Glomerular endothelial cell (primary cell): ENCODE data around the gene KITLG. TPM values are rescaled to one million over a fixed set of nuclear protein-coding genes. Genes with fewer than 3 reads are reported as not detected.
"Not testable (repeated sequence)": the region's sequence is repeated elsewhere in the genome, so short reads cannot be mapped to it uniquely, and the experiment has no call there.

Source experiments
- DNase-seq: peaks from one replicate; pipeline ENCODE4 v3.0.0-alpha.2; 2011; ENCODE audit warnings: low read depth, low spot score; ENCODE audit errors: extremely low read depth
- total RNA-seq: library from RNA; depleted of rRNA; stranded (reverse); fragments of >200 nt; gene quantifications from 2 replicates; pipeline ENCODE4 v1.2.3, GENCODE V29; 2015

Gene KITLG
- total RNA-seq, 1 donor from 2014 or later: 64.9 TPM

DNA sequence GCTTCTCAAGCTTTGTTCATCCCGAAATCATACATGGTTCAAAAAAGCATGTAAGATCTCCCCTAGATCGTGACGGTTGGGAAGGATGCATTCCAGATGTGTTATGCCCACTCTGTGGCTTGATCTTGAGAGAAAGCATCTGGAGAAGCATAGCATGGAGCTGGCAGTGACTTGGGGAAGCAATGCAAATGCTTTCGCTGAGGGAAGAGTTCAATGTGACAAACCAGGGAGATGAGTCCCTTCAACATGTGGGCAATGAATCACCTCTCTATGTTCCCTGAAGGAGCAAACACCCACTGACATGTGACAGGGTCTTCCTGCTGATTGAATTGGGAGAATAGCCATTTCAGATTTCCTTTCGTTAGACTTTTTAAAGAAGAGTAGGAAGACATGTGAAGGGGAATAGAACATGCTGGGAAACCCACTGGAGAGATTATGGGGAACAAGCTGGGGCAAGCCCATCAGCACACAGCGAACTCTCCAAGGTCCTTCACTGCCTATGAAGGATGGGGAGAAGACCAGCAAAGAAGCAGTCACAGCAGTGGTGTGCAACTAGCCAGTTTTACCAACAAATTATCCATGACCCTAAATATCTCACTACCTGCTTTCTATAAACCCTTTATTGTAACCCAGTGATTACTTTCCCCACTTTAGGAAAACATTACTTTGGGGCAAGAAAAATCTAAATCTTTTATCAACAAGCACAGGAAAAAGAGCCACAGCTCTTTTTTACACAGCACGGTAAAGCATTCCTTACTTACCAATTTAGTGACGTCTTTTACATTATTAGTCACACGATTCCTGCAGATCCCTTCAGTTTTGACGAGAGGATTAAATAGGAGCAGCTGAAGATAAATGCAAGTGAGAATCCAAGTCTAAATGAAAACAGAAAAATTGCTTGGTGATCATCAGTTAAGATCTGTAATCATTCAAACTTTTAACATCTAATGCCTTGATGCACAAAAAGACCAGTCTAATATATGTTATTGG is 35.0 kb downstream of the KITLG start:
- DNase-seq: no peak

DNA sequence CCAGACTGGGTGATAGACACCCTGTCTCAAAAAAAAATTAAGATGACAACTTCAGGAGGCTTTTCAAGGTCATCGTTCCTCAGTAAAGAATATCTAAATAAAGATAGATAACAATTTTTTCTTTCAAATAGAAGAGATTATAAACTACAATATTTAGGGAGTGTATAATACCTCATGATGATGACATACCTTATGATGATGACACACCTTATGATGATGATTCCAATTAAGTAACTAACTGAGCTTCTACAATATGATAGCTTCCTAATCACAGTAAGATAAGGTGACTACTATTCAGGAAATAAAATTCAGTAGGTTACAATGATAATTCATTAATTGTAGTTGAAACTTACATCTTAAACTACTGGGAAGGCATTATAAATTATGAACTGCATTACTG is 40.4 kb downstream of the KITLG start:
- no peak for DNase-seq

DNA sequence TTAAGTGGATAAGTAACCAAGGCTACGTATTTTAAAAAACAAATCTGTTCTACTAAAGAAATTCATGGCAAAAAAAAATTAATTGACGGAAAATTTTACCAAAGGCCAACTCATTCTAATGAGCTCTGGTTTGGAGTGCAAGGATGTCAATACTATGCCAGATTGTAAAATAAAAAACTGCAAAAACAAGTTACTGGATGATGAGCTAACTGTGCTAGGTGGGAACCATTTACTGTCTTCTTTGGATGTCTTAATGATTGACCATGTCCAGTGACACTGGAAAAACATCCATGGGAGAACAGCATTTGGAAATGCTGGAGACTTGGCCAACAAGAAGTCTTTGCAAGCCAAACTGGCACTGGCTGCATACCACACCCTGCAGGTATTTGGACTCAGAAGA is 41.6 kb downstream of the KITLG start:
- no peak for DNase-seq

DNA sequence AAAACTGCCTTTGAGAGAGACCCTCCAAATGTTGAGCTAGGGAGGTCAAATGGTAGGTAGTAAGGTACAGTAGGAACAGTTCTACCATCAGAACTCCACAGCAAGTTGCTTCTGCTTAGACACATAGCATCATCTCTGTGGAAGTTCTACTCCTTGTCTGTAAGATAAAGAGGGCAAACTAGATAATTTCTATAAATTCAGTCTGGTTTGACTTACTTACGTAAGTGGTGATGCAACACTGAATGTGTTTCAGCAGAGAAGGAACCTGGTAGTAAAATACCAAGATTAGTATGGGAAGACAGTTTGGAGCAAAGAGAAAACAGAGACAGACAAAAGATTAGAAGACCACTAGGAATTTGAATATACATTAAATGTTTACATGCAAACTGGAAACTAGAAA is 42.0 kb downstream of the KITLG start:
- DNase-seq: no peak

- no peak for DNase-seq
Measured at GRCh38 chr12:88530868-88531267, 49.4 kb downstream of the KITLG start.

- no peak for DNase-seq
Measured at GRCh38 chr12:88529531-88530488, 50.5 kb downstream of the KITLG start.

DNA sequence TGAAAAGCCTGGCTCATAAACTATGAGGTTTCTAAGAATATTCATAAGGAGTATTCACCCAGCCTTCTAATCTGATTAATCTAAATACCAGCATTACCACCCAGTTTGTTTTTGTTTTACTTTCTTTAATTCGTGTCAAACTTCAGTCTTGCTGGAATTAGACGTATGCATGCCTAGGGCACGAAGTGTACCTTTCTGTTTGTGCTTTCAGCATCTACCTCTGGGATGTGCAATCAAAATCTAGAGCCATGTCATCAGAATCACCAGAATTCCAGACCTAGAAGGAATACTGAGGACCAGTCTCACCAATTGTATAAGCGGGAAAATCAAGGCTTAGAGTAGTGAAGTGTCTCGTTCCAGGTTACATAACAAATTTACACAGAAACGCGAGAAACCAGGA is 57.3 kb downstream of the KITLG start:
- DNase-seq: no peak

- no peak for DNase-seq
Measured at GRCh38 chr12:88520436-88520820, 59.8 kb downstream of the KITLG start.

- DNase-seq: no peak
Measured at GRCh38 chr12:88519802-88520435, 60.4 kb downstream of the KITLG start.

DNA sequence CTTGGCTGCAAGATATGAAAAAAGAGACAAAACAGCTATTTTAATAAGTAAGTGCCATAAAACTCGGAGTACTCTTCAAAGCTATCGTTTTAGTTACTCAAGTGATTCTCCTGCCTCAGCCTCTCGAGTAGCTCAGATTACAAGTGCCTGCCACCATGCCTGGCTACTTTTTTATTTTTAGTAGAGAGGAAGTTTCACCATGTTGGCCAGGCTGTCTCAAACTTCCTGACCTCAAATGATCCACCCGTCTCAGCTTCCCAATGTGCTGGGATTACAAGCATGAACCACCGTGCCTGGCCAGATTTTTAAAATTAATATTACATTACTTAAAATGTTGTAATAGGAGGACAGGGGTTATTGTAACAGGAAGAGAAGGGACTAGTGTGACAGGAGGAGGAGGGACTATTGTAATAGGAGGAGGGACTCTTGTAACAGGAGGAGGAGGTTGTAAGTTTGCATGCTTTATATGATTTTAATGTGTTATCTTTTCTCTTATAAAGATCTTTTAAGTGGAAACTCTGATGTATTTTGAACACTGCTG is 61.3 kb downstream of the KITLG start:
- no peak for DNase-seq

GRCh38 chr12:88516811-88517210 is 63.5 kb downstream of the KITLG start:
- no peak for DNase-seq

GRCh38 chr12:88510843-88511242 is 69.4 kb downstream of the KITLG start:
- no peak for DNase-seq

GRCh38 chr12:88509851-88510250 is 70.4 kb downstream of the KITLG start:
- no peak for DNase-seq

GRCh38 chr12:88509347-88509746 is 70.9 kb downstream of the KITLG start:
- no peak for DNase-seq

GRCh38 chr12:88507851-88508250 is 72.4 kb downstream of the KITLG start:
- DNase-seq: not testable (repeated sequence)

DNA sequence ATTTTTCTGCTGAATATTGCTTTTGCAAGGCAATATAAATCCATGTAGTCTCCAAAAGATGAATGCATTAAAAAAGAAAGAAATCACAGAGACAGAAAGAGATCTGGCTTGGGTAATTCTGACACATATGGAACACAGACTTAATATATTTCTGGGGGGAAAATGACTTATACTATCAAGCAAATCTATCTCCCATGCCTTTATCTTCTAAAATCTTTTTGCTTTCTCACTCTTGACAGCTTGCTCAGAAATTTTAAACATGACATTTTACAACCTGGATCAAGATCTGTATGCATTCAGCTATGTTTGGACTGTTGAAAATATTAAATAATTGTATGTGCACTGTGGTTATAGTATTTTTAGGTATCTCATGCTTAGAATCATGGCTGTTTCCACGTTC is 73.0 kb downstream of the KITLG start:
- no peak for DNase-seq

DNA sequence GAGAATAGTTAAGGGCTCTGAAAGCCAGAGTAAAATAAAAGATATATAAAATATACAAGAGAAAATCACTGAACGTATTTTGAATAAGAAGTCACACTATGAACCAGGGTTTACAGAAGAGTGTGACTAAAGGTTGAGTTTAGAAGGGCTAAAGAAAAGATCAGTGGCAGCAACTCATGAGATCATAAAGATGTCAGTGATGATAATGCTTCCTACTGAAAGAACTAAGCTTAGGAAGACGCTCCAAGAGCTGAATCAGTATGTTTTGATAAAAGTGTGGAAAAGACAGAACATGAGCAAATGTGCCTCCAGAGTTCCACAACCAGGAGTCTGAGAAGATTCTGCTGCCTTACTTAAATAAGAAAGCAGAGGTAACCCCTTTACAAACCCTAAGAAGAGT is 74.6 kb downstream of the KITLG start:
- DNase-seq: no peak

GRCh38 chr12:88503281-88503703 is 77.0 kb downstream of the KITLG start:
- no peak for DNase-seq

- DNase-seq: no peak
Measured at GRCh38 chr12:88501972-88502938, 78.0 kb downstream of the KITLG start.
